GM18868 (cell line): ENCODE measurements around the gene PKD2.
"Not testable (repeated sequence)": the region's sequence is repeated elsewhere in the genome, so short reads cannot be mapped to it uniquely, and the experiment has no call there.

ENCODE experiments used
- ATAC-seq: cut with Tn5 transposase; IDR thresholded peaks from one replicate; pipeline ENCODE4 v1.9.1; 2021; ENCODE audit warnings: mild to moderate bottlenecking, moderate library complexity; ENCODE audit not compliant: unreplicated experiment

Gene PKD2

DNA sequence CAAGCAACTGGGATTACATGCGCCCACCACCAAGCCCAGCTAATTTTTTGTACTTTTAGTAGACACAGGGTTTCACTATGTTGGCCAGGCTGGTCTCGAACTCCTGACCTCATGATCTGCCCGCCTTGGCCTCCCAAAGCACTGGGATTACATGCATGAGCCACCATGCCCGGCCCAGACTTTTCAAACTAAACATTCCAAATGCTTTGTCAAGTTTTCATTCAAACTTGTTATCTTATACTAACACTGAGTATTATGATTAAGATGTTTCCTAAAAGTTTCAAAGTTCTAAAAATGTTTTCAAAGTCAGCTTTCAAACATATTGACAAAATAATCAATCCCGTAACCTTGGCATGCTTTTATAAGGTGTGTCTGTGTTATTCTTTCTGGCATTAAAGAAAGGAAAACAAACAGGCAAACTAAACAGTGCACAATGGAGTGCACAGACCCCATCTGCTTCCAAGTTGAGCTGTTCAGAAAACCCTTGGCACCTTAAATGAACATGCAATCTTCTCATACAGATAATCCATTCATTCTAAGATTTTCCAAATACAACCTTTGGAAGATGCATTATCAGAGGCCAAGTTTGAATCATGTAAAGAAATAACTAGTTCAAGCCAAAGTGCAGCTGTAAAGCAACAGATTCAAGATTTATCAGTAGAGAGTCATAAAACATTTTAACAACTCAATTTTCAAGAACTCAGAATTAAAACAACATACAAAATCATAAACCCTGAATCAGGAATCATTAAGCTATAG, 101.9 kb downstream of the PKD2 start:
- no peak for ATAC-seq

DNA sequence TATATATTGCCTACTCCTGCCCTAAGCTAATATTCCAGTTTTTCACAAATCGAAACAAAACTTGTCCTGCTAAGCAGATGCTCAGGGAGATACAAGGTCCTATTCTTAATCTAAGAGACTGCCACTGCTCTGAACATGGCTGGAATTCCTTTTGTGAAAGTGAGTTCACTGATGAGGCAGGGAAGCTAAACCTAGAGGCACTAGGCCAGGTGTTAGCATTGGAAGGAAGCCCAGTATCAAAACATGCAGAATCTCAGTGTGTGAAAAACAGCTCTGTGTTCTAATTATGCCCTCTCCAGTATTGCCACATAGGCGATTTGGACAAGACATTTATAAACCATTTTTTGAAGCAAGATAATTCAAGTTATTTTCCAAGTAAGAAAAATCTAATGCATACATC, 103.4 kb downstream of the PKD2 start:
- ATAC-seq = no peak

DNA sequence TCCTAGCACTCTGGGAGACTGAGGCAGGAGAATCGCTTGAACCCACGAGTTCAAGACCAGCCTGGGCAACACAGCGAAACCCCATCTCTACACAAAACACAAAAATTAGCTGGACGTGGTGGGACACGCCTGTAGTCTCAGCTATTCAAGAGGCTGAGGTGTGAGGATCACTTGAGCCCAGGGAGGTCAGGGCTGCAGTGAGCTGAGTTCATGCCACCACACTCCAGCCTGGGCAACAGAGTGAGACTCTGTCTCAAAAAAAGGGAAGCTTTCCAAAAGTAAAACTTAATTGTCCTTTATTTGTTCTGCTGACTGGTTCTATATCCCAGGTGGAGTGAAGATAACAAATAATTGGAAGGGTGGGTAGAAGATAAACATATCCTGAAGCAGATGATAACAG, 105.4 kb downstream of the PKD2 start:
- no peak for ATAC-seq

DNA sequence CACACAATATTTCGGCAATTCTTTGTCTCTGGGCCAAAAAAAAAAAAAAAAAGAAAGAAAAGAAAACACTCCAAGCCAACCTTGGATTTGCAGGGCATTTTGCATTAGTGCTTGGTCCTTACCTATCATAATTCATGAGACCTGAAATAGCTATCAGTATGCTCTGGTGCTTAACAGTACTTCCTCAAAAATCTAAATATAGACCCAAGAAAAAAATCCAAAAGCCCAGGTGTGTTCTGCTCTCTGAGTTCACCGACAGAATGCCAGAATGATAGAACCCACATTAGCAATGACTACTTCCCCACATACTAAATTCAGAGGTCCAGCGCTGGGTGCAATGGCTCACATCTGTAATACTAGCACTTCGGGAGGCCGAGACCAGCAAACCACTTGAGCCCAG, 108.2 kb downstream of the PKD2 start:
- ATAC-seq = no peak

DNA sequence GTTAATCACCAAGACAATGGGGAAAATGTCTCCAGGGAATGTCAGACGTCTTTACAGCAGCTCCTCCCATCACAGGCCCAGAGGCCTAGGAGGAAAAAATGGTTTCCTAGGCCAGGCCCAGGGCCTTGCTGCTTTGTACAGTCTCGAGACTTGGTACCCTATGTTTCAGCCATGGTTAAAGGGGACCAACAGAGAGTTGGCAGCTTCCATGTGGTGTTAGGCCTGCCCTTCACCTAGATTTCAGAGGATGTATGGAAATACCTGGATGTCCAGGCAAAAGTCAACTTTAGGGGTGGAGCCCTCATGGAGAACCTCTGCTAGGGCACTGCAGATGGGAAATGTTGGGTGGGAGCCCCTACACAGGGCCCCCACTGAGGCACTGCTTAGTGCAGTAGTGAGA, 112.5 kb downstream of the PKD2 start:
- ATAC-seq = no peak

DNA sequence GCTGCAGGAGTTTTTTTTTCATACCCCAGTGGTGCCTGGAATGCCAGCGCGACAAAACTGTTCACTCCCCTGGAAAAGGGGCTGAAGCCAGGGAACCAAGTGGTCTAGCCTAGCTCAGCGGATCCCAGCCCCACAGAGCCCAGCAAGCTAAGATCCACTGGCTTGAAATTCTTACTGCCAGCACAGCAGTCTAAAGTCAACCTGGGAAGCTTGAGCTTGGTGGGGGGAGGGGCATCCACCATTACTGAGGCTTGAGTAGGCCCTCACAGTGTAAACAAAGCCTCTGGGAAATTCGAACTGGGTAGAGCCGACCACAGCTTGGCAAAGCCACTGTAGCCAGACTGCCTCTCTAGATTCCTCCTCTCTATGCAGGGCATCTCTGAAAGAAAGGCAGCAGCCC, 114.8 kb downstream of the PKD2 start:
- ATAC-seq = not testable (repeated sequence)
